C4-2B (cell line): ENCODE results near the gene OBSL1.

ENCODE experiments used
- CTCF ChIP-seq: fragments of 450-650 bp; conservative IDR thresholded peaks from 2 replicates; pipeline ENCODE4 v1.5.1; 2017; ENCODE audit warnings: mild to moderate bottlenecking
- ZFX ChIP-seq: fragments of 450-650 bp; IDR thresholded peaks from 2 replicates; pipeline ENCODE4 v1.6.1; 2017

DNA sequence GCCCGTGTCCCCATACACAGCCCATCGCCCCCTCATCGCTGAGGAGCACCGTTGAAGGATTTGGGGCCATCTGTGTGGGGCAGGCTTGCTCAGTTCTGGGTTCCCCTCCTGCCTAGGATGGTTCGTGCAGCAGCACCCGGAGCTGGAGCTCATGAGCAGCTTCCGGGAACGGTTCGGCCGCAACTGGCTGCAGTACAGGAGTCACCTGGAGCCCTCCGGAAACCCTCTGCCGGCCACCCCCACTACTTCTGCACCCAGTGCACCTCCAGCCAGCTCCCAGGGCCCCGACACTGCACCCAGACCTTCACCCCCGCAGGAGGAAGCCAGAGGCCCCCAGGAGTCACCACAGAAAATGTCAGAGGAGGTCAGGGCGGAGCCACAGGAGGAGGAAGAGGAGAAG lies 36.6 kb upstream of the OBSL1 start:
- TF ChIP-seq CTCF (no peak), ZFX (no peak)
